ENCODE results near the gene ULK4. TPM values are rescaled to one million over a fixed set of nuclear protein-coding genes. Genes with fewer than 3 reads are reported as not detected.

The ULK4 gene
- total and polyA plus RNA-seq, 2 experiments from 2014 or later, result 1.8 to 3.7 TPM

GRCh38 chr3:41612853-41613252, 349.1 kb downstream of the ULK4 start:
- Histone ChIP-seq H3K4me1 (ENCODE audit: low read depth) (no peaks in the 10 kb centered on the region), H3K27ac (no peak overlapping the region), H3K27me3 (no peaks in the 10 kb centered on the region), H3K9me3 (ENCODE audit: low read depth) (no peaks in the 10 kb centered on the region), H3K4me3 (no peak overlapping the region), H3K36me3 (no peaks in the 10 kb centered on the region)
- no peak for DNase-seq (ENCODE audit: low read depth in 1 of 2, low spot score in 1 of 2)
- no peak for TF ChIP-seq CTCF (IDR thresholded peaks at IDR 0.05; ENCODE audit: low read depth, low read length)

GRCh38 chr3:41611008-41611407, 350.9 kb downstream of the ULK4 start:
- DNase-seq (ENCODE audit: low read depth in 1 of 2, low spot score in 1 of 2), result no peak
- no peaks in the 10 kb centered on the region for H3K9me3 ChIP-seq (ENCODE audit: low read depth)
- H3K36me3 ChIP-seq, result no peaks in the 10 kb centered on the region
- H3K27me3 ChIP-seq, result no peaks in the 10 kb centered on the region
- no peak for TF ChIP-seq CTCF (IDR thresholded peaks at IDR 0.05; ENCODE audit: low read depth, low read length)
- H3K4me1 ChIP-seq (ENCODE audit: low read depth), result no peaks in the 10 kb centered on the region
- no peak overlapping the region for H3K27ac ChIP-seq
- no peak overlapping the region for H3K4me3 ChIP-seq

GRCh38 chr3:41608347-41608746, 353.6 kb downstream of the ULK4 start:
- Histone ChIP-seq H3K4me3 (no peak overlapping the region), H3K36me3 (no peaks in the 10 kb centered on the region), H3K9me3 (ENCODE audit: low read depth) (no peaks in the 10 kb centered on the region), H3K4me1 (ENCODE audit: low read depth) (no peaks in the 10 kb centered on the region), H3K27ac (no peak overlapping the region), H3K27me3 (no peaks in the 10 kb centered on the region)
- no peak for DNase-seq (ENCODE audit: low read depth in 1 of 2, low spot score in 1 of 2)
- TF ChIP-seq CTCF (IDR thresholded peaks at IDR 0.05; ENCODE audit: low read depth, low read length), result no peak

- TF ChIP-seq CTCF (IDR thresholded peaks at IDR 0.05; ENCODE audit: low read depth, low read length), result no peak
- Histone ChIP-seq H3K4me3 (no peak overlapping the region), H3K9me3 (ENCODE audit: low read depth) (no peaks in the 10 kb centered on the region), H3K27ac (no peak overlapping the region), H3K4me1 (ENCODE audit: low read depth) (no peaks in the 10 kb centered on the region), H3K27me3 (no peaks in the 10 kb centered on the region), H3K36me3 (no peaks in the 10 kb centered on the region)
- no peak for DNase-seq (ENCODE audit: low read depth in 1 of 2, low spot score in 1 of 2)
Observed at GRCh38 chr3:41603807-41604206, 358.1 kb downstream of the ULK4 start.

GRCh38 chr3:41602121-41602520, 359.8 kb downstream of the ULK4 start:
- no peak for TF ChIP-seq CTCF (IDR thresholded peaks at IDR 0.05; ENCODE audit: low read depth, low read length)
- Histone ChIP-seq H3K9me3 (ENCODE audit: low read depth) (no peaks in the 10 kb centered on the region), H3K36me3 (no peaks in the 10 kb centered on the region), H3K27ac (no peak overlapping the region), H3K27me3 (no peaks in the 10 kb centered on the region), H3K4me3 (no peak overlapping the region), H3K4me1 (ENCODE audit: low read depth) (no peaks in the 10 kb centered on the region)
- no peak for DNase-seq (ENCODE audit: low read depth in 1 of 2, low spot score in 1 of 2)

All from cardiac muscle cell (in vitro differentiated cells and primary cell).